Uterus (tissue), 2 donors: Measurements from ENCODE around the gene RPS13.
"Not testable (repeated sequence)": the region's sequence is repeated elsewhere in the genome, so short reads cannot be mapped to it uniquely, and the experiment has no call there.

Experiments used
- POLR2A ChIP-seq, 2 donors: fragments of 450-650 bp; IDR thresholded peaks; one replicate each; pipeline ENCODE4 v1.6.1; 2016; ENCODE audit warnings: antibody characterized with exemption in 2 of 2, mild to moderate bottlenecking in 1 of 2, moderate library complexity in 1 of 2
- TF ChIP-seq, protein P1 (sequence below), 4 experiments: fragments of 200-600 bp in 2 of 4; fragments of 450-650 bp in 2 of 4; sonication (generic) in 2 of 4; IDR thresholded peaks; one replicate each; pipeline ENCODE4 v1.5.1; 2016 to 2019; ENCODE audit warnings: antibody characterized with exemption in 4 of 4, mild to moderate bottlenecking in 2 of 4, moderate library complexity in 1 of 4

DNA sequence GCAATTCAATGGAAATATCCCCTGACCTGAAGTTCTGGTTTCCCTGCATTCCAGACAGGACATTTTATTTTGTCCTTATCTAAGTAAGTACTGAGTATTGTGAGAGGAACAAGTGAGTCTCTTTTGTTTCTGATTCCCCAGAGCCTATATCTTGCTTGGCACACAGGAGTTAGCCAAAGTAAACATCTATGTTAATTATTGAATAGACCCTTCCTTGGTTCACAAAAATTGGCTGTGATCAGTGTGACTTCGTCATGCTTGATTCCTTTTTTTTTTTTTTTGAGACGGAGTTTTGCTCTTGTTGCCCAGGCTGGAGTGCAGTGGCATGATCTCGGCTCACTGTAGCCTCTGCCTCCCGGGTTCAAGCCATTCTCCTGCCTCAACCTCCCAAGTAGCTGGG, 29.0 kb downstream of the RPS13 start:
- TF ChIP-seq, protein P1, sequence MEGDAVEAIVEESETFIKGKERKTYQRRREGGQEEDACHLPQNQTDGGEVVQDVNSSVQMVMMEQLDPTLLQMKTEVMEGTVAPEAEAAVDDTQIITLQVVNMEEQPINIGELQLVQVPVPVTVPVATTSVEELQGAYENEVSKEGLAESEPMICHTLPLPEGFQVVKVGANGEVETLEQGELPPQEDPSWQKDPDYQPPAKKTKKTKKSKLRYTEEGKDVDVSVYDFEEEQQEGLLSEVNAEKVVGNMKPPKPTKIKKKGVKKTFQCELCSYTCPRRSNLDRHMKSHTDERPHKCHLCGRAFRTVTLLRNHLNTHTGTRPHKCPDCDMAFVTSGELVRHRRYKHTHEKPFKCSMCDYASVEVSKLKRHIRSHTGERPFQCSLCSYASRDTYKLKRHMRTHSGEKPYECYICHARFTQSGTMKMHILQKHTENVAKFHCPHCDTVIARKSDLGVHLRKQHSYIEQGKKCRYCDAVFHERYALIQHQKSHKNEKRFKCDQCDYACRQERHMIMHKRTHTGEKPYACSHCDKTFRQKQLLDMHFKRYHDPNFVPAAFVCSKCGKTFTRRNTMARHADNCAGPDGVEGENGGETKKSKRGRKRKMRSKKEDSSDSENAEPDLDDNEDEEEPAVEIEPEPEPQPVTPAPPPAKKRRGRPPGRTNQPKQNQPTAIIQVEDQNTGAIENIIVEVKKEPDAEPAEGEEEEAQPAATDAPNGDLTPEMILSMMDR (IDR thresholded peaks at IDR 0.05), result not testable (repeated sequence)
- TF ChIP-seq POLR2A (IDR thresholded peaks at IDR 0.05), result not testable (repeated sequence)
